Measurements from ENCODE around the gene EML2. TPM values are rescaled to one million over a fixed set of nuclear protein-coding genes. Genes with fewer than 3 reads are reported as not detected.

Gene EML2
- total RNA-seq, 2 donors from 2014 or later = 47.3 to 55.6 TPM

DNA sequence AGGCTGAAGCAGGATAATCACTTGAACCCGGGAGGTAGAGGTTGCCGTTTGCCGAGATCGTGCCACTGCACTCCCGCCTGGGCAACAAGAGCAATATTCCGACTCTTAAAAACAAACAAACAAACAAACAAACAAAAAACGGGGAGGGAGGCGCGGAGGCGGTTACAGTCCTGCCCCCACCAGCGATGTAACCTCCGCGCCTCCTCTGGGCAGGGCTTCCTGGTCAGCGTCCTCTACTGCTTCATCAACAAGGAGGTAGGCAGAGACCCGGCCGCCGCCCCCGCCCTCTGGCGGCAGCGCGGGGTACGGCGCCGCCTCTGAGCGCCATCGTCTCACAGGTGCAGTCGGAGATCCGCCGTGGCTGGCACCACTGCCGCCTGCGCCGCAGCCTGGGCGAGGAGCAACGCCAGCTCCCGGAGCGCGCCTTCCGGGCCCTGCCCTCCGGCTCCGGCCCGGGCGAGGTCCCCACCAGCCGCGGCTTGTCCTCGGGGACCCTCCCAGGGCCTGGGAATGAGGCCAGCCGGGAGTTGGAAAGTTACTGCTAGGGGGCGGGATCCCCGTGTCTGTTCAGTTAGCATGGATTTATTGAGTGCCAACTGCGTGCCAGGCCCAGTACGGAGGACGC lies 42.3 kb upstream of the EML2 start:
- H3K27ac ChIP-seq = peak overlapping the region; percentile 79 to 86

GRCh38 chr19:45677351-45678230 lies 38.4 kb upstream of the EML2 start:
- 5% methylated on average over 42 of the region's 49 CpGs for WGBS
- no peak for TF ChIP-seq POLR2AphosphoS5 (IDR thresholded peaks at IDR 0.05)
- TF ChIP-seq POLR2A (IDR thresholded peaks at IDR 0.05) = peak; percentile 21
- TF ChIP-seq, protein P1, sequence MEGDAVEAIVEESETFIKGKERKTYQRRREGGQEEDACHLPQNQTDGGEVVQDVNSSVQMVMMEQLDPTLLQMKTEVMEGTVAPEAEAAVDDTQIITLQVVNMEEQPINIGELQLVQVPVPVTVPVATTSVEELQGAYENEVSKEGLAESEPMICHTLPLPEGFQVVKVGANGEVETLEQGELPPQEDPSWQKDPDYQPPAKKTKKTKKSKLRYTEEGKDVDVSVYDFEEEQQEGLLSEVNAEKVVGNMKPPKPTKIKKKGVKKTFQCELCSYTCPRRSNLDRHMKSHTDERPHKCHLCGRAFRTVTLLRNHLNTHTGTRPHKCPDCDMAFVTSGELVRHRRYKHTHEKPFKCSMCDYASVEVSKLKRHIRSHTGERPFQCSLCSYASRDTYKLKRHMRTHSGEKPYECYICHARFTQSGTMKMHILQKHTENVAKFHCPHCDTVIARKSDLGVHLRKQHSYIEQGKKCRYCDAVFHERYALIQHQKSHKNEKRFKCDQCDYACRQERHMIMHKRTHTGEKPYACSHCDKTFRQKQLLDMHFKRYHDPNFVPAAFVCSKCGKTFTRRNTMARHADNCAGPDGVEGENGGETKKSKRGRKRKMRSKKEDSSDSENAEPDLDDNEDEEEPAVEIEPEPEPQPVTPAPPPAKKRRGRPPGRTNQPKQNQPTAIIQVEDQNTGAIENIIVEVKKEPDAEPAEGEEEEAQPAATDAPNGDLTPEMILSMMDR (IDR thresholded peaks at IDR 0.05) = peak in 1 of 4 experiments; percentile 43
- no peaks in the 10 kb centered on the region for H3K27me3 ChIP-seq (replicated peaks; ENCODE audit: insufficient read depth)
- intact Hi-C loops (cut with DNase I) = no loop called here
- peak overlapping the region; percentile 29 to 30 for H3K4me3 ChIP-seq
- H3K36me3 ChIP-seq = no peaks in the 10 kb centered on the region
- DNase-seq (ENCODE audit: low spot score) = peak; percentile 92
- H3K9me3 ChIP-seq = no peaks in the 10 kb centered on the region
- H3K27ac ChIP-seq = peak overlapping the region in 1 of 2 donors; percentile 33
- peaks cover 3% of the 10 kb centered on the region for H3K4me1 ChIP-seq (replicated peaks)

More for the DNA sequence above, 42.3 kb upstream of the EML2 start:
- intact Hi-C loops (cut with DNase I) = no loop called here
- Histone ChIP-seq H3K9me3 (no peaks in the 10 kb centered on the region), H3K4me3 (peak overlapping the region; percentile 25 to 26), H3K27me3 (replicated peaks; ENCODE audit: insufficient read depth) (no peaks in the 10 kb centered on the region), H3K36me3 (no peaks in the 10 kb centered on the region), H3K4me1 (replicated peaks) (peaks cover 3% of the 10 kb centered on the region)
- WGBS = 3% methylated on average over 45 of the region's 51 CpGs
- peak; percentile 92 for DNase-seq (ENCODE audit: low spot score)
- TF ChIP-seq POLR2AphosphoS5 (IDR thresholded peaks at IDR 0.05) (peak; percentile 75), POLR2A (IDR thresholded peaks at IDR 0.05) (peak; percentile 58)
- TF ChIP-seq, protein P1 (IDR thresholded peaks at IDR 0.05) = peak; percentile 90 to 99 (median 98)

DNA sequence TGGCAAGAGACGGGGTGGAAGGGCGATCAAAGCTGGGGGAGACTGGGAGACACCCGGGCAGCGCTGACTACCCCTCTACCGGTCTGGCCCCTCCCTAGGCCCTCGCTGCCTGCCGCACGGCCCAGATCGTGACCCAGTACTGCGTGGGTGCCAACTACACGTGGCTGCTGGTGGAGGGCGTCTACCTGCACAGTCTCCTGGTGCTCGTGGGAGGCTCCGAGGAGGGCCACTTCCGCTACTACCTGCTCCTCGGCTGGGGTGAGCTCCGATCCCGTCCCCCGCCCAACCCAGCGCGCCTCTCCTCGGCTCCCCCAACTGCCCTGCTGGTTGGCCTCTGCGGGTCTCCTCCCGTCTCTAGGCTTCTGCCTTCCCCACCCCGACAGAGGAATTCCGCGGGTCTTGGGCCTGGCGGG lies 37.7 kb upstream of the EML2 start:
- Histone ChIP-seq H3K9me3 (no peaks in the 10 kb centered on the region), H3K27ac (peak overlapping the region in 1 of 2 donors; percentile 33), H3K4me3 (peak overlapping the region; percentile 29 to 30), H3K36me3 (no peaks in the 10 kb centered on the region), H3K4me1 (replicated peaks) (peaks cover 3% of the 10 kb centered on the region), H3K27me3 (replicated peaks; ENCODE audit: insufficient read depth) (no peaks in the 10 kb centered on the region)
- DNase-seq (ENCODE audit: low spot score) = no peak
- WGBS = 9% methylated on average over 24 of the region's 28 CpGs
- TF ChIP-seq POLR2A (IDR thresholded peaks at IDR 0.05) (no peak), POLR2AphosphoS5 (IDR thresholded peaks at IDR 0.05) (no peak)
- TF ChIP-seq, protein P1 (IDR thresholded peaks at IDR 0.05) = no peak
- intact Hi-C loops (cut with DNase I) = no loop called here

GRCh38 chr19:45674946-45675345 lies 35.7 kb upstream of the EML2 start:
- peaks cover 3% of the 10 kb centered on the region for H3K4me1 ChIP-seq (replicated peaks)
- DNase-seq (ENCODE audit: low spot score) = no peak
- H3K27me3 ChIP-seq (replicated peaks; ENCODE audit: insufficient read depth) = no peaks in the 10 kb centered on the region
- no peak overlapping the region for H3K27ac ChIP-seq
- TF ChIP-seq POLR2A (IDR thresholded peaks at IDR 0.05) (no peak), POLR2AphosphoS5 (IDR thresholded peaks at IDR 0.05) (no peak)
- TF ChIP-seq, protein P1 (IDR thresholded peaks at IDR 0.05) = no peak
- intact Hi-C loops (cut with DNase I) = no loop called here
- H3K4me3 ChIP-seq = no peak overlapping the region
- 64% methylated on average over 7 of the region's 7 CpGs for WGBS
- H3K36me3 ChIP-seq = no peaks in the 10 kb centered on the region
- H3K9me3 ChIP-seq = no peaks in the 10 kb centered on the region
